NCI-H1436 (cell line): ENCODE data around the gene PLD6.

Source experiments
- DNase-seq: peaks from one replicate; lab custom pipeline; 2025; lab: John Stamatoyannopoulos, UW

Gene PLD6

DNA sequence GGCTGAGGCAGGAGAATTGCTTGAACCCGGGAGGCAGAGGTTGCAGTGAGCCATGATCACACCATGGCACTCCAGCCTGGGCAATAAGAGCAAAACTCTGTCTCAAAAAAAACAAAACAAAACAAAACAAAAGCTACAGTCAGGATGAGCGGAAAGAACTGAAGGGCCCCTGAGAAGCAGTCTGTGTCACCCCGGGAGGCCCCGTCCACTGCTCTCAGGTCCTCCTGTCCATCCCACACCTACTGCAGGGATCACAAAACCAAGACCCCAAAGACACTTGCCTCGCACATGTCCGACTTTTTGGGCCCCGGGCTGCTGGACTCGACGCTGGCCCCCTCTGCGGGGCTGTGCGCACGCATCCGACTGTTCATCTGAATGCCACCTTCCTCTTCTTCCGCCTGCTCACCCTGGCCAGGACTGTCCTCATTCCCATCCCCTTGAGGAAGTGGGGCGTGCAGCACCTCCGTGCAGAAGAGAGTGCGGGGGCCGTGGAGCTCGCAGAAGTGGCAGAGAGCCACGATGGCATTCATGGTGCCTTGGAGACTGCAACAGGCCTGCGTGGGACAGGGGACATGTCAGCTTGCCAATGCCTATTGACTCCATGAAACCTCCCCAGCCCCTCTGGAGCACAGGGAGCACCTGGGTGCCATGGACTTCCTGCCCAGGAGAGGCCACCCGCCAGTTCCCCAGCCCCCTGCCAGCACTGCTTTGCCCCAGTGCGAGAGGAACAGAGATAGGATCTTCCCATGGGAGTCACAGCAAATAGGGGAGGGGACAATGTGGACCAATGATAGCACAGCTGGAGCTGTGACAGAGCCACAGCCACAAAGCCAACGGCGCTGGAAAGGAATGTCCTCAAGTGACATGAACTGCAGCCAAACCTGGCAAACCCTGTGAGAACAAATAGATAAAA lies 21.7 kb upstream of the PLD6 start:
- DNase-seq: no peak

- DNase-seq: no peak
These were observed 20.5 kb upstream of the PLD6 start for GRCh38 chr17:17226451-17227265.

- no peak for DNase-seq
These were observed 19.8 kb upstream of the PLD6 start for GRCh38 chr17:17225901-17226300.

GRCh38 chr17:17224137-17224536 lies 18.0 kb upstream of the PLD6 start:
- no peak for DNase-seq

DNA sequence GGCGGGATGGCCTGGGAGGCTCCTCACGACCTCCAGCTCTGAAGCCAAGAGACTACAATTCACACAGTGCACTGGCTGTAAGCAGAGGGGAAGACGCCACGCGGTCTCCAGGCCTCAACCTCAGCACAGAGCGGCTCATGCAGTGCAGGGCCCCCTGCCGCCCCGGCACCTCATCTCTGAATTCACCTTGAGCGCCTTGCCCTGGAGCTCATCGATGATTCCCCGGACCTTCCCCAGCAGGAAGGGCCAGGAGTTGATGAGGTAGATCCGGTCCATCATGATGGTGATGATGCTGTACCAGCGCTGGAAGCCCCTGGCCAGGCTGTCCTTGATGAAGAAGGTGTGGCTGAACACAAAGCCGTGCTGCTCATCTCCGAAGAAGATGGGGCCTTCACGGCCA lies 17.6 kb upstream of the PLD6 start:
- no peak for DNase-seq

DNA sequence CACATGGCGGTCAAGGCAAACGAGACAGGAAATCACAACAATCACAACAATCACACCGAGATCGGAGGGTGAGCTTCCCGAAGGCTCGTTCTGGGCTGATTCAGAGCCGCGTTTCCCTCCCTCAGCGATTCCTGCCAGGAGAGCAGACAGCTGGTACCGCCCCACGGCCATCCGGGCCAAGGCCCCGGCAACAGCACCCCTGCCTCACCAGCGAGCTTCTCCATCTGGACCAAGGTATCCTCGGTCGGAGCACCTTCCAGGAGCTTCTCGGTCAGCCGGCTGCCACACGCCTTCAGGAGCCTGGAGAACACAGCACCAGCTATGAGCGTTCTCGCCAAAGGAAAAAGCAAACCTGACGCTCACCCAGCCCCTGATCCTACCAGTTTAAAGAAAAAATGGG lies 15.2 kb upstream of the PLD6 start:
- DNase-seq: no peak

DNA sequence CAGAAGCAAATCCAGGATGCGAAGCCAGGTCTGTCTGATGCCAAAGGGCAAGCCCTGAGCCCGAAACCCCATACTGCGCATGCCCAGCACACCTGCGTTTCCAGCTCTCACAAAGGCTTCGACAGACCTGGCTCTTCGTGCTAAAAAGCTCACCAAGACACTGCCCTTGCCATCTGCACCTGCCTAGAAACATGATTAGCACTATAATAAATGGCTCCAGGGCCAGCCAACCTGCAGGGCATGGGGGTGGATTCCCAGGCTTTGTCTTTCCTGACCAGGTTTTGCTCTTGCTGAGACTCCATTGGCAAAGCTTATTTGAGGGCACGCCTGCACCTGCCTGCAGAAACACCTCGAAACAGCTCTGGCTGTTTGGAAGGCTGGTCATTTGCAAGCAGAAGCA lies 14.4 kb upstream of the PLD6 start:
- no peak for DNase-seq

- DNase-seq: no peak
These were observed 11.9 kb upstream of the PLD6 start for GRCh38 chr17:17217995-17218394.

DNA sequence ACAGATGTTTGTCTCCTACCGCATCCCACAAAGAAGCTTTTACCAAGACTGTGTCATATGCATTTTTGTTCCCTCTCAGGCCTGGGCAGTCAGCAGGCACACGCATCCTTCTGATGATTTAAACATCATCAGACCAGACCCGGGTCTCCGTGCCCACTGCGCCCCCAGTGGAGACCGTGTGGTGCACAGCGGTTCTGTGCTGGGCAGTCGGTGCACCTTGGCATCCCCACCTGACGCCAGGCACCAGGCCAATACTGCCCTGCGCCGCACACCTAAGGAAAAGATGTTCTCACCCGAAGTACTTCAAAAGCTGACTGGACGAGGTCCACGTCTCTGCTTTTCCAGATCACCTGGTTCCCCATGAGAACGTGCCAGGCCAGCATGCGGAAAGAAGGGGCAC lies 10.6 kb upstream of the PLD6 start:
- no peak for DNase-seq

DNA sequence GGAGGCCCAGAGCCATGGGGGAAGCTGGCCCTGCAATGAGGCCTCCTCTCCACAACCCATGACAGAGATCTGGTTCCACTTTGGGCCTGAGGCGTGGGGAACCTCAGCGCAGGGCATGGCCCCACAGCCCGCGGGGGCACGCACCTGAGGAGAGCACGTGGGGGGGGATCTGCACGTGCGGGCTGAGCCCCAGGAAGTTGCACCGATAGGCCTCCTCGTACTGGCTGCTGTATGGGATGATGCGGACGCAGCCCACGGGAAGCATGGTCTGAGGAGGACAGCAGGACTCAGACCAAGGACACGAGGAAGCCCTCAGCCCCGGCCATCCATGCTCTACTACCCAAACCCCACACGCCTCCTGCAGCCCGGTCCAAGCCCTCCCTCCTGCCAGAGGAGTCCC lies 10.1 kb upstream of the PLD6 start:
- DNase-seq: no peak

DNA sequence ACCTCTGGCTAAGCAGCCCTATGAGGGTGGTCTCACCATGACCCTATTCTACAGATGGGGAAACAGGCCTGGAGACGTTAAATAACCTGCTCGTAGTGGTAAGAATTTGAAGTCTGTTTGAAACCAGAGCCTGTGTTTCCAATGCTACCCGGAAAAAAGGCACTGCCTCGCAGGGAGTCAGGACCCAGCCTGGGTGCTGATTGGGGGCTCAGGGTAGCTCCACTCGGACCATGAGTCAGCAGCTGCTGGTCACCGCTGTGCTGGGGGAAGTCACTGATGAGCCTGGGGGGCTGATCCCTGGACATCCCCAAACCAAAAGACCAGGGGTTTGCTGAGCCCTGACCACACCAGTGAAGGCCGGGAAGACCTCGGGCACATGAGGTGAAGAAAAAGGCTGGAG lies 9.4 kb upstream of the PLD6 start:
- no peak for DNase-seq

DNA sequence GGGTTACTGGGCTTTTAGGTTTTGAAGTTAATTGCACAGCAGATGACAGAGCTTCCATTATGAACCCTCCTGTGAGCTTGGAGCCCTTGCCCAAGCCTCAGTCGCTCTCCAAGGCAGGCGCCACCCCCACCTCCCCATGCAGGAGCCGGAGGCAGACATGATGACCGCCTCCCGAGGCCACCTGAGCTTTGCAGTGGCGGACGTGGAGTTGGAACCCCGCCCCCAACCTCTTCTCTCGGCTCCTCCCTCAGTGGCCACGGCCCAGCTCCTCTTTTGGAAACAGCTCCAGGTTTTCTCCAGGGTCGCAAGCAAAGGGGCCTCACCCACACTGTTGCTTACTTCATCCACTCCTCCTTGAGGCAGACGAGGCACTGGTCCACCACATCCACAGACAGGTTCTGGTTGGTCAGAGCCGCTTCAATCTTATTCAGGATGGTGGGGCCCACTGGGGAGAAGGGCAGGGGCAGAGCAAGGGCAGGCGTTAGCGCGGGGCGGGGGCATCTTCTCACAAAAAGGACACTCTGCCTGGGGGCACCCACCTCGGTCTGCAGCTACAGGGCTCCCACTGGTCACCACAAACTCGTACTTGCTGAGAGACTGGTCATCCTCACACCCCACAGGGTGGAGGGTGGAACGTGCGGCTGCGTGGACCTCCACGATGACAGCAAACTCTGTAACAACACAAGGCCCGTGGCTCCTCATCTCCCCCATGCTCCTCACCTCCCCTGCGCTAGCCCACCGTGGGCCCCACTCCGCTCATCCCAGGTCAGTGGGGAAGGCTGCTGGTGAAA lies 8.7 kb upstream of the PLD6 start:
- no peak for DNase-seq

DNA sequence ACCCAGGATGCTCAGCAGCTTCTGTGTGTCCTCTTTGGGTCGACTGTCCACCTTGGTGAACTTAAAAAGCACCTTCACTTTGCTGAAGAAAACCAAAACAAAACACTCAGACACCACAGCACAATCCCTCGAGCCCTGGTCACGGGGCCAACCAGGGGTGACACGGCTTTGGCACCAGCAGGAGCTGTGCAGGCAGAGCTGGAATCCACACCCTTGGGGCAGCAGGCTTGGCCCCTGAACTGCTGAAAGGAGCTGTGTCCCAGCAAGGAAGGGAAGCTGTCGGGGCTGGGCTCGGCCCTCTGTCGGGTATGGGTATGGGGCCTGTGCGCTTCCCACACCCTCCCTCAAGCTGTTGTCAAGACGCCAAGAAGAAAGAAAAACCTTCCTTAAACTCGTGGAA lies 7.6 kb upstream of the PLD6 start:
- no peak for DNase-seq

- no peak for DNase-seq
These were observed 1.9 kb upstream of the PLD6 start for GRCh38 chr17:17207998-17208397.

DNA sequence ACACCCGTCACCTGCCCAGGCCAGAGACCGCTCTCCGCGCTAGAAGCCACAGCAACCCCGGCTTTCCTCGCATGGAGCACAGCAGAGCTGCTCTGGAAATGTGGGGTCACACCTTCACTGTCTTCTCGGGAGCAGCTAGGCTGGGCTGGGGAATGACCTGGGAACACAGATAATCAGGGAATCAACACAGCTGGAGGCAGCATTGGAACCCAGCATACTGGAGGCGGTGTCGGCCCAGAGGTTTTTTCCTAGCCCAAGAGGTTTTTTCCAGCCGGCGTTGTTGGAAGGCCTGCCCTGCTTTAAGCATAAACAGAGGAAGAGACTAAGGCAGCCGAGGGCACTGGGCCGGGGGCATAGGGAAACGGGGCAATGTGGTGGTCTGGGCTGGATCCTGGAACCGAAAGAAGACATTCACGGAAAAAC lies 791 bp upstream of the PLD6 start:
- DNase-seq: no peak

- DNase-seq: peak; percentile 46
These were observed 587 bp downstream of the PLD6 start for GRCh38 chr17:17205368-17206123.

GRCh38 chr17:17204635-17205231 lies 1.4 kb downstream of the PLD6 start:
- DNase-seq: no peak

DNA sequence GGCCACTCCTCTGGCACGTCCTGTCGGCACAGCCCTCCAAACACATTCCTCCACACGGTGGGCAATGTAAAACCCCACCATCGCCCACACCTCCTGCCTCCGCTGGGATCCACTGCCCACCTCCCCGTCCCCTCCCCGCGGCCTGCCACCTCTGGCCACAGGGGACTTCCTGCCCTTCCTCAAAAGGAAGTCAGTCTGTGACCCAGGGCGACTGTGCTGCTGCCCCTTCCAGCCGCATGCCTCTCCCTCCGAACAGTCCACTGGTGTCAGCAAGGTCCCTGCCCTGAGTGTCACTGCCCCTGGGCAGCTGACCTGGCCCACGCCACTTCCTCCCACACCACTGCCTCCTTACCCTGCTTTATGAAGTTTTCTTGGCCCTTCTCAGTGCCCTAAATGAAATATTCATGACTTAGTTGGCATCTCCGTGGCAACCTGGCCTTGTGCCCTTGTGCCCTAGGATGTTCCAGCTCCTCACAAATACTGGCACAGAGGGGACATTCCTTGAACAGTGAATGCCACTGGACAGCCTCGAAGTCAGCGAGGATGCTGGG lies 2.0 kb downstream of the PLD6 start:
- DNase-seq: no peak

DNA sequence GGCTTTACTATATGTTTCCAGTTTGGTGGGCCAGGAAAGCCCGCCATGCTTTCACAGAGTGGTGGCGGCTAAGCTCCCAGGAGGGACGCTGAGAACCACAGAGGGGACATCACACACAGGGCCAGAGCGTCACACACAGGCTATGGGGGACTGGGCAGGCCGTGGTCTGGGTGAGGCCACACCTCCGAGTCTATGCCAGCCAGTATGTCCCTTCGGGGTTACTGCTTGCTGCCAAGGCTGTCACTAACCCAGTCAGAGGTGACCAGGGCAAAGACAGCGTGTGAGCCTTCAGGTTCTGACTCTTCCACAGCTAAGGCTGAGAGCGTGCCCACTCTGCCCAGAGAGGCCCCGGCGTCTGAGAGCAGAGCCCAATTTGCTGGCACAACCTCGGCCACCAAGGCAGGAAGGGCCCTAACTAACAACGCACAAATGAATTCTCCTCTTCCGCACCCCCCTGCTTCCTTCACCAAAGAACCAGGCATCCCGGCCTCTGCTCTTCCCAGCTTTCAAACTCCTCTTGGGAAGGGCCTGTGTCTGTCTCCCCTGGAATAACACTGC lies 2.9 kb downstream of the PLD6 start:
- no peak for DNase-seq

DNA sequence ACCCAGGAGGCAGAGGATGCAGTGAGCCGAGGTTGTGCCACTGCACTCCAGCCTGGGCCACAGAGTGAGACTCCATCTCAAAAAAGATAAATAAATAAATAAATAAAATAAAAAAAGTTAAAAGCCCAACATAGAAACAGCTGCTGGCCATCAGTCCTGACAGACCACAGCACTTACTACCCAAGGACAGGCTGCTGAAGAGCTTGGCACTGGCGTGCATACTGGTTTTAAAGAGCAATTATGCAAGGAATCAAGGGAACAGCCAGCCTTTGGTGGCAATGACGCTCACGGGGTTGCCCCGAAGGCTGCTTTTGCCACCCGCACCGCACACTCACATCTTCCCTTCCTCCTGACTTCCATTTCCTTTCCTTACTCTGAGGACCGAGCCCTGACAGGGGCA lies 4.2 kb downstream of the PLD6 start:
- no peak for DNase-seq

DNA sequence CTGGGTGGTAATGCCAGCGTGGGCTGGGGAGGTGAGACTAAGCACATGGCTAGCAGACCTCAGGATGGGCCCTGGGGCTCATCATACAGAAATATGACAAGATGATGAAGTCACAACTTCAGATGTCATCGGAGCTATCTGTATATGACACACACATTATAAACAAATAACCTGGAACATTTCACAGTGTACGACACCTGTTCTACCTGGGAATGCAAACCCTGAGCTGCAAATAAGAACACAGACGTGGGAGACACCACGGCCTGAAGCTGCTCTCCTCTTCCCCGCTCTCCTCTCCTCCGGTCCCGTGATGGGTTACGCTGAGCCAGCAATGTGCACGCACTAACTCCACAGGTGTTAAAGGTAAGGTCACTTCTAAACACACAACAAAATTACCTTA lies 4.9 kb downstream of the PLD6 start:
- DNase-seq: no peak
